Measurements from ENCODE around the gene STARD10.

GRCh38 chr11:72721276-72721675, 72.6 kb downstream of the STARD10 start:
- no peak for TF ChIP-seq MAX (IDR thresholded peaks at IDR 0.05)
- no peak for TF ChIP-seq POLR2A (IDR thresholded peaks at IDR 0.05; ENCODE audit: low read length)
- no peak for TF ChIP-seq MYC (IDR thresholded peaks at IDR 0.05; ENCODE audit: borderline replicate concordance, low read length)
- TF ChIP-seq CTCF (IDR thresholded peaks at IDR 0.05) = no peak
- no peak for TF ChIP-seq REST (IDR thresholded peaks at IDR 0.05)
- no peak for TF ChIP-seq CEBPB (IDR thresholded peaks at IDR 0.05)
- TF ChIP-seq RFX5 (IDR thresholded peaks at IDR 0.05) = no peak
- TF ChIP-seq EP300 (IDR thresholded peaks at IDR 0.05) = no peak
- no peak for TF ChIP-seq RAD21 (conservative IDR thresholded peaks at IDR 0.05 in 1 of 2, IDR thresholded peaks at IDR 0.05 in 1 of 2)
- no peak for TF ChIP-seq JUNB (IDR thresholded peaks at IDR 0.05)
